CD4-positive, alpha-beta T cell treated with Interleukin-6 at 100 ng/mL for 8 hours (primary cell): ENCODE results near the gene S100Z.
A peak's percentile ranks its signal among the peaks of the same experiment; 100 is the strongest.
"Not testable (repeated sequence)": the region's sequence is repeated elsewhere in the genome, so short reads cannot be mapped to it uniquely, and the experiment has no call there.

Source experiments
- DNase-seq: peaks from one replicate; pipeline ENCODE4 v3.0.0-alpha.2; 2020; ENCODE audit warnings: mixed read lengths, low spot score

S100Z gene

DNA sequence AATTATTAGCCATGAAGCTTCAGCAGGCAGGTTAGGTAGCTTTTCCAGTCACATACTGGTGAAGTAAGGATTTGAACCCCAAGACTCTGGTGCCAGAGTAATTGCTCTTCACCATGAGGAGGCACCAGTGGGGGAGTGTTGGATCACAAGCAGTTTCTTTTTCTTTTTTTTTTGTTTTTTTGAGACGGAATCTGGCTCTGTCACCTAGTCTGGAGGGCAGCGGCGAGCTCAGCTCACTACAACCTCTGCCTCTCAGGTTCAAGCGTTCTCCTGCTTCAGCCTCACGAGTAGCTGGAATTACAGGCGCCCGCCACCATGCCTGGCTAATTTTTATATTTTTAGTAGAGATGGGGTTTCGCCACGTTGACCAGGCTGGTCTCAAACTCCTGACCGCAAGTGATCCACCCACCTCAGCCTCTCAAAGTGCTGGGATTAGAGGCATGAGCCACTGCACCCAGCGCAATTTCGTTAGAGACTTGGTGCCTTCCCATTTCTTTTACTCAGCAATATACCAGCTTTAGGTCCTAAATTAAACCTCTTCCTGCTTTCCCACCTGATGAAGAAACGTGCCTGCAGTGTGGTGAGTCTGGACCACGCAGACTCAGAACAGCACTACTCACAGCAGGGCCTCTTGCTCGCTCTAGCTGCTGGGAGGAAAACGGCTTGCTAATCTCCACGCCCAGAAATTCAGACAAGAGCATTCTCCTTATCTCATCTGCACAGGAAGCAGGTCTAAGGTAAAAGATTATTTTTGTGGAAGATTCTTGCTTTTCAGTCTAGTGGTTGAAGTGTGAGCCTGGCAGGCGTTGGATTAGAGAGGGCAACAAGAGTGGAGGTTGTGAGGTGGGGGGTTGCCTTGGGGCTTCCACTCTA lies at the start of gene S100Z:
TSS of gene S100Z (plus strand) at position 596 of the 873 bp plus-strand sequence. CDS start 25,346 bp downstream, outside the sequence.
- DNase-seq = peak; percentile 60

- no peak for DNase-seq
These were observed 49.2 kb upstream of the S100Z start for GRCh38 chr5:76800579-76800978.

DNA sequence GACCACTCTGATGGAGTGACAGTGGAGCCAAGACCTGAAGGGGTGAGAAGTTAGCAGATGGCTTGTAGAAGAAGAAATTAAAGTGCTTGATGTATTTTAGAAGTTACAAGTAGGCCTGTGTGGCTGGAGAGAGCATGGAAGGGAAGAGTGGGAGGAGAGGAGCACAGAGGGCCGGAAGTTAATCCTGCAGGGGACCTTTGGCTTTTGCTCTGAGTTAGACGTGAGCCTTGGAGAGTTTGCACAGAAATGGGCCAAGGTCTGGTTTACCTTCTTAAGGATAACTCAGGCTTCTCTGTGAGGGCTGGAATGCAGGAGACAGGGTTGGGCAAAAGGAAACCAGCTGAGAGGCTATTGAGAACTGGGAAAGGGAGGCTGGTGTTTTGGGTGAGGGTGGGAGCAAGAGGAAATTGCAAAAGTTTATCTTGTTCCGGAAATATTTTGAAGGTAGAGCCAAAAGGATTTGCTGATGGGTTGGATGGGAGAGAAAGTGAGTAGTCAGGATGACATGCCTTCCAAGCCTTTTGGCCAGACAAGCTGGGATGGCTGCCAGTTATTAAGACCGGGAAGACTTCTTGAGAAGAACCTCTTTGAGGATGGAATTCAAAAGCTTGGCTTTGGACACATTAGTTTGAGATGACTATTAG lies 48.5 kb upstream of the S100Z start:
- no peak for DNase-seq

GRCh38 chr5:76801803-76802195 lies 48.0 kb upstream of the S100Z start:
- no peak for DNase-seq

GRCh38 chr5:76804266-76804665 lies 45.5 kb upstream of the S100Z start:
- no peak for DNase-seq

DNA sequence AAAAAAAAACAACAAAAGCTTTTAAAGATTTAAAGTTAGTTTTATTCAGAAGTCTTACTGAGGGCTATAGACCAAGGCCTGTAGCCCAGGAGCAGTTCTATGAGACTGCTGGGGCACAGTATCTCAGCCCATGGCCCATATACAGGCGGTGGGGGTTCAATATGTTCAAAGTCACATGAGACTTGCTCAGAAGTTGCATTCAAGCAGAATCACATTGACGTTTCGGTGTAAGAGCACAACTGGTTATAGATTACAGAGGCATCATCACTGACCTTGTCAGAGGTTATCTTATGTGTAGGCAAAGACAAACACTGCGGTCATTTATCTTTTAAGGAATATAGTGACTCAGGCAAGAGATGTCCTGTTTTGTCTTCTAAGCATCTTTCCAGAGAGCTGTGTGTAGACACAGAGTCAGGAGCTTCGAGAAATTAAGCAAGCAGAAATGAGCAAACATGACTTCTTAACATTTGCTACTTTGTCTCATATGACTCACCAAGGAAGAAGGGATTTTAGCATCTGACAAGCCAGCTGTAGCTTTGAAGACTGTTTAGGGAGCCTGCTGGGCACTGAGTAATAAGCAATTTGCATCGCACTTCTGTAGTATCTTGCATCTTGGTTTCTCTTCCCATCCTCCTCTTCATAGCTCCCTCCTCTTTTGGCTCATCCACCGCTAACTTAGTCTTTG lies 43.9 kb upstream of the S100Z start:
- no peak for DNase-seq

DNA sequence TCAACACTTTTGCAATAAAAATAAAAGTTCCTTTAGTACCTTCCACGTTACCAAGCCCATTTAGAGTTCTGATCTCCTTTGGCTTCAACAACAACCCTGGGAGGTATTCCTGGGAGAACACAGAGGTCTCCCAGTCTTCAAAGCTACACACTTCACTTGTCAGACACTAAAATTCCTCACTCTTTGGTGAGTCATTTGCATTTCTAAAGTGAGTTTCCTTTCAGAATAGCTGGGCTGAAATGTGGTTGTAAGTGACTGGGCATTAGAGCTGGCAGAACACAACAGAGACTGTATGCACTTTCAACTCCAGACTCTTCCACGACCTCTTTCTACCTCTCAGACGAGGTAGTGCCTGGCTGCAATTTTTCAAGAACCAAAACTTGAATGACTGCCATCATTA lies 42.5 kb upstream of the S100Z start:
- DNase-seq = no peak

DNA sequence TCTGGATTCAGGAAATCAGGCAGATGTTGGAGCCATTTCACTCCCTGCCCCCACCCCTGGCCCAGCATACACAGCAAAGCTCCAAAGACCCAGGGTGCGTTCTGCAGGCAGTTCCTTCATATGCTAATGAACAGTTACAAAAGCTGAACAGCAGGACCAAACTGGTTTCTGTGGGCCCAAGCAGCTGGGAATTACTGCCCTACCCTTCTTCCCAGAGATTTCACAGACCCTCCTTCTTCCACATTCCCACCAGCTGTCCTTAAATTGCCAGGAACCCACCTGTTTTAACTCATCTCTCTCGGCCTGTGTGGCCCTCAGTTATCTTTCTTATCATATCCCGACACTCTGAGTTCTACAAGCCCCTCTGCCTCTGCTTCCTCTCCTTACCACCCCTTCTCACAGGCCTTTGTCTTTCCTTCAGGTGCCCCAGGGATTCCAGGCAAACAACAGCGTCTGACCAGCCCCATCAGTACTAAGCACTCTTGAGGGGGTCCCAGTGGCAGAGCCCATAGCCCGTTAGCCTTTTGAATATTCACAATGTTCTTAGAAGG lies 41.6 kb upstream of the S100Z start:
- DNase-seq = no peak

DNA sequence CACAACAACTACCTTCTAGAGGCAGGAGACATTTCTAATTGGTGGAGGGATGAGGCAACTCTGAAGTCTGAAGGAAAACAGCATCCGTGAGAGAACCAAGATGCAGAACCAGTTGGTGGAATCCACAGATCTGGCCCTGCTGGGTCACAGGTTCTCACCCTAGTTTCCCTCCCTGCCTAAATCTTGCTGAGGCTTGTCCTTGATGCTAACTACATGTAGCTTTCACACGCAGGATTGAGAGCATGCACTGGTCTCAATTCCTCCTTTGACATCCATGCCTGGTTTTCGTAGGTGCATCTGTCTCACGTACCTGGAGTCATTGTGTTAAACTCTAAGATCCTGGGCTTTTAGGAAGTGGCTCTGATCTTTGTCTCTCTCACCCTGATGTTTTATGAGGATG lies 40.7 kb upstream of the S100Z start:
- DNase-seq = no peak

GRCh38 chr5:76810236-76810635 lies 39.6 kb upstream of the S100Z start:
- no peak for DNase-seq

- no peak for DNase-seq
These were observed 38.6 kb upstream of the S100Z start for GRCh38 chr5:76811214-76811613.

DNA sequence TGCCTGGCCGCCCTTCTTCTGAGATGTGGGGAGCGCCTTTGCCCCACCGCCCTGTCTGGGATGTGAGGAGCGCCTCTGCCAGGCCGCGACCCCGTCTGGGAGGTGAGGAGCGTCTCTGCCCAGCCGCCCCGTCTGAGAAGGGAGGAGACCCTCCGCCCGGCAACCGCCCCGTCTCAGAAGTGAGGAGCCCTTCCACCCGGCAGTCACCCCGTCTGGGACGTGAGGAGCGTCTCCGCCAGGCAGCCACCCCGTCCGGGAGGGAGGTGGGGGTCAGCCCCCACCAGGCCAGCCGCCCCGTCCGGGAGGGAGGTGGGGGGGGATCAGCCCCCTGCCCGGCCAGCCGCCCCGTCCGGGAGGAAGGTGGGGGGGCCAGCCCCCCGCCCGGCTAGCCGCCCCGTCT lies 37.6 kb upstream of the S100Z start:
- not testable (repeated sequence) for DNase-seq

DNA sequence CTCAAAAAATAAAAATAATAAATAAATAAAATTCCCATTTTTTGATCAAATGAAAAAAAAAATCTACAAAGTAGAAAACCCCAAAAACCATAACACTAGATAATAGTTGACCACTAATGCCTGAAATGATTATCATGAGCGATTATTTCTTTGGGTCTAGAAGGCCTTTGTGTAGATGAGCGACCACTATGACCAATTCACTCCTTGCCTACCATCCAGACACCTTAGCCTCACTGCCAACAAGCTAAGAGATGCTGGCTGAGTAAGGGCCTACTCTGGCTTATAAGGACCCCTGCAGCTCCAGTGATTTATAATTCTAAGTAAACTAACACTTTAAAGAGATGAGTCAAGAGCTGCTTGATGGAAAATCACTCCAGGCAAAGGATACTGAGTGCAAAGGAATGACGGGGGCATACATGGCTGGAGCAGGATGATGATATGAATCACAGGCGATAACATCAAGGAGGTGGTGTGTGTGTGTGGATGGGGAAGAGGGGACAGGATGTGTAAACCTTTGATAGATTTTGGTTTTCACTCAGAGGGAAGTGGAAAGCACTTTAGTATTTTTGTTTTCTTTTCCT lies 35.7 kb upstream of the S100Z start:
- DNase-seq = no peak

DNA sequence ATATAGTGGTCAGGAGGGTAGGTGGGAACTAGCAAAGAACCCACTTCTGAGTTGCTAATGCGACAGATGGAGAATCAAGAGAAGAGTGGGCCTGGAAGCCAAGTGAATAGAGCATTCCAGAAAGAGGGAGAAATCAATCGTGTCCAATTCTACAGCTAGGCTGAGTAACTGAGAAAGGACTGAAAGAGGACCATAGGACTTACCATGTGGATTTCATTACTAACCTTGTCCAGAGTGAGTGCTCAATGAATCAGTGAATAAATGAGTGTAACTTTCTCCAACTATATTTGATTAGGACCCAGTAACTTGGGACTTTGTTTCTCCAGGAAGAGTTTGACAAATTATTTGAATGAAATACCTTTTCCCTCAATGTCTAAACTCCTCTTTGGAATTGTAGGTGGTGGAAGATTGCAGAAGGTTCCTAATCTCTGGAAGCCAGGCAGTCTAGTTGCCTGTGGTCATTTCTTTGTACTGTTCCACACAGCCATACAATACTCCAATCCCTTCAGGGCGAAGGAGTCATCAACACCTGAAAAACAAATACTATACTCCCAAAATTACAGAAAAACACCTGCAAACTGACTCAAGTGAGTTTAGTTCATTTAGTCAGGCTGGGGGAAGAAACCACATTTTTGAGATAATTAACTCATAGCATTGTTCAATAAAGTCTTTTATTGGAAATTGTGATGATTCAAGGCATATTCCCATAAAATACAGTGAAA lies 33.5 kb upstream of the S100Z start:
- no peak for DNase-seq

- peak; percentile 57 for DNase-seq
These were observed 30.7 kb upstream of the S100Z start, which contains the start of gene F2RL1 for GRCh38 chr5:76818844-76819831. Gene F2RL1 (plus strand): TSS chr5:76819030. CDS start chr5:76819183, 153 bp downstream.

DNA sequence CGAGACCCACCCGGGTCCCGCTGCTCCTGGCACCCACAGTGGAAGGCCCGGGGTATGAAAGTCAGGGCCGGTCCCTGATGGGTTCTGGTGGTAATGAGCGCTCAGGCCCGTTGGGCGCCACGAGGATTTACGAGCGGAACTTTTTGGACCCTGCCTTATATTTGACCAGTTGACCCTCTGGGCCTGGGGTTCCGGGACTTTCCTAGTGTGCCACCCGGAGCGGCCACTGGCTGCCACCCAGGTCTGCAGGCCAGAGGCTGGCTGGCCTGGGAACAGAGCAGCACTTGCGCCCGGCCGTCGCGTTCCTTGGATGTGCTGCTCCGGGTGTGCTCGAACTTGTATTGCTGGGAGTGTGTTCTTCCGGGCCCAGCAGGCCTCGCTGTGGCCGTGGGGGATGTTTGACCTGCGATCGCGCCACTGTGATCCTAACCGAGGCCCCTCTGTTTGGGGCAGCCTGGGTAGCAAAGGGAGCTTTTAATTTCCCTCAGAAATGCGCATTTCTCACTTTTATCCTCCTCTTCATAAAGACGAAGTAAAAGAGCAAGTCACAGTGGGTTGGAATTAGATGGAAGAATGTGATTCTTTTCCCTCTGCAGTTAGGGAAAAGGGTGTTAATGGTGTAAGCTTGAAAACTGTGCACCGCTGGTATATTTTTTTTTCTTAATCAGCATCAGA lies 29.8 kb upstream of the S100Z start:
- DNase-seq = no peak

DNA sequence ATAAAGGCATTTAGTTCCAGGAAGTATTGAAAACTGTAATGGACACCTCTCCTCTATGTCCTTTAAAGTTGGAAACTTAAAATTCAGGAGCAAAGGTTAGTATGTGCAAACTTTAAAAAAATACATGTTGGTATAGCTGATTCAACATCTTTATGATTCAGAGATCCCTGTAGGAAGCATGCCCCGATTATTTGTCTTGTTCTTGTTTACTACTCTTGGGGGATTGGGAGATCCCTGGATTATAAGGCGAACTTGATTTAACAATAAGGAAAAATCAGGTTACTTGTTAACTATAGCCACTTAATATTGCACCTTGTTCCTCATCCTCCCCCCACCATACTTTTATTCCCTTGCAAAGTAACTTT lies 29.3 kb upstream of the S100Z start:
- no peak for DNase-seq

DNA sequence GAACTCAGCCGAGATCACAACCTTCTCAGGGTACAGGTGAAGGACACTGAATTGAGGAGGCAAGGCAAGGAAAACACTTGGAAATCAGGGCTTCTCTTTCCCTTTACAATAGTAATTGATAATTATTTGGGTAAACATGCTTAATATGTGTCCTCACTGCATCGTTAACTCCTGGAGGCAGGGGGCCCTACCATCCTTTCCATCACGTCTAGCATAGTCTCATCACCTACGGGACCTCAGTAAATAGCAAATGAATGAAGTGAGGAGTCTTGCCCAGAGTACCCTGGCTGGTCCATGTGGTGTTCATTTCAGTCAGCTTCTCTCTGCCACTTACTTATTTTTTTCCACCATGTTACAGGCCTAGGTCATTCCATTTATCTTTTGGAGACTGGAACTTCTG lies 28.7 kb upstream of the S100Z start:
- no peak for DNase-seq

- not testable (repeated sequence) for DNase-seq
These were observed 27.6 kb upstream of the S100Z start for GRCh38 chr5:76822105-76822731.
